DOHH2 (cell line): ENCODE measurements around the gene SLC48A1.

ENCODE experiments used
- EZH2phosphoT487 ChIP-seq: fragments of 200-600 bp; sonication (generic); IDR thresholded peaks from 2 replicates; pipeline ENCODE4 v1.6.1; 2017; ENCODE audit warnings: borderline replicate concordance, mild to moderate bottlenecking, antibody characterized with exemption, low read length, moderate library complexity, mixed read lengths
- TF ChIP-seq, protein P1 (sequence below): fragments of 200-600 bp; sonication (generic); IDR thresholded peaks from one replicate; pipeline ENCODE4 v1.5.1; 2014; ENCODE audit warnings: antibody characterized with exemption, mild to moderate bottlenecking, low read depth, low read length; ENCODE audit not compliant: poor library complexity, severe bottlenecking

- TF ChIP-seq, protein P1, sequence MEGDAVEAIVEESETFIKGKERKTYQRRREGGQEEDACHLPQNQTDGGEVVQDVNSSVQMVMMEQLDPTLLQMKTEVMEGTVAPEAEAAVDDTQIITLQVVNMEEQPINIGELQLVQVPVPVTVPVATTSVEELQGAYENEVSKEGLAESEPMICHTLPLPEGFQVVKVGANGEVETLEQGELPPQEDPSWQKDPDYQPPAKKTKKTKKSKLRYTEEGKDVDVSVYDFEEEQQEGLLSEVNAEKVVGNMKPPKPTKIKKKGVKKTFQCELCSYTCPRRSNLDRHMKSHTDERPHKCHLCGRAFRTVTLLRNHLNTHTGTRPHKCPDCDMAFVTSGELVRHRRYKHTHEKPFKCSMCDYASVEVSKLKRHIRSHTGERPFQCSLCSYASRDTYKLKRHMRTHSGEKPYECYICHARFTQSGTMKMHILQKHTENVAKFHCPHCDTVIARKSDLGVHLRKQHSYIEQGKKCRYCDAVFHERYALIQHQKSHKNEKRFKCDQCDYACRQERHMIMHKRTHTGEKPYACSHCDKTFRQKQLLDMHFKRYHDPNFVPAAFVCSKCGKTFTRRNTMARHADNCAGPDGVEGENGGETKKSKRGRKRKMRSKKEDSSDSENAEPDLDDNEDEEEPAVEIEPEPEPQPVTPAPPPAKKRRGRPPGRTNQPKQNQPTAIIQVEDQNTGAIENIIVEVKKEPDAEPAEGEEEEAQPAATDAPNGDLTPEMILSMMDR, result no peak
- no peak for TF ChIP-seq EZH2phosphoT487
Observed at GRCh38 chr12:47730341-47730744, 42.7 kb upstream of the SLC48A1 start.
